GM12872 (cell line): ENCODE data around the gene CNDP1.

ENCODE experiments used
- TF ChIP-seq, protein P1 (sequence below): IDR thresholded peaks from 3 replicates; pipeline ENCODE4 v1.5.1; 2011; ENCODE audit warnings: low read depth, mild to moderate bottlenecking, low read length, moderate library complexity; ENCODE audit not compliant: insufficient read depth

The CNDP1 gene

DNA sequence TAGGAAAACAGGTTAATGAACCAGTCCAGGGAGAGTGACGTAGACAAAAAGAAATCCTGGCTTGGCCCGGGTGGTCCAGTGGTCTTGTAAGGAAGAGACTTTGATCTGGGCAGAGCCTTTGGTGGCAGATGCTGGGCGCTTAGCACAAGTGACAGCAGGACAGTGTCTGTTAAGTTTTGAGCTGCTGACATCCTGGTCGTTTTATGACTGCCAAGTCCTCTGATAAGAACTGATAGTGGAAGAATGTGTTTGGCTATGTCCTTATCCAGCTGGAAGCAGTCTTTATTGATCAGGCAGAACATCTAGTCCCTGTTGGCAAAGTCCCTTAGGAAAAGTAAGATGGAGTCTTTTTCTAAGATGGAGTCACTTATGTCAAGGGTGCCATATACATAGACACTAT is 36.0 kb downstream of the CNDP1 start:
- TF ChIP-seq, protein P1, sequence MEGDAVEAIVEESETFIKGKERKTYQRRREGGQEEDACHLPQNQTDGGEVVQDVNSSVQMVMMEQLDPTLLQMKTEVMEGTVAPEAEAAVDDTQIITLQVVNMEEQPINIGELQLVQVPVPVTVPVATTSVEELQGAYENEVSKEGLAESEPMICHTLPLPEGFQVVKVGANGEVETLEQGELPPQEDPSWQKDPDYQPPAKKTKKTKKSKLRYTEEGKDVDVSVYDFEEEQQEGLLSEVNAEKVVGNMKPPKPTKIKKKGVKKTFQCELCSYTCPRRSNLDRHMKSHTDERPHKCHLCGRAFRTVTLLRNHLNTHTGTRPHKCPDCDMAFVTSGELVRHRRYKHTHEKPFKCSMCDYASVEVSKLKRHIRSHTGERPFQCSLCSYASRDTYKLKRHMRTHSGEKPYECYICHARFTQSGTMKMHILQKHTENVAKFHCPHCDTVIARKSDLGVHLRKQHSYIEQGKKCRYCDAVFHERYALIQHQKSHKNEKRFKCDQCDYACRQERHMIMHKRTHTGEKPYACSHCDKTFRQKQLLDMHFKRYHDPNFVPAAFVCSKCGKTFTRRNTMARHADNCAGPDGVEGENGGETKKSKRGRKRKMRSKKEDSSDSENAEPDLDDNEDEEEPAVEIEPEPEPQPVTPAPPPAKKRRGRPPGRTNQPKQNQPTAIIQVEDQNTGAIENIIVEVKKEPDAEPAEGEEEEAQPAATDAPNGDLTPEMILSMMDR: no peak

DNA sequence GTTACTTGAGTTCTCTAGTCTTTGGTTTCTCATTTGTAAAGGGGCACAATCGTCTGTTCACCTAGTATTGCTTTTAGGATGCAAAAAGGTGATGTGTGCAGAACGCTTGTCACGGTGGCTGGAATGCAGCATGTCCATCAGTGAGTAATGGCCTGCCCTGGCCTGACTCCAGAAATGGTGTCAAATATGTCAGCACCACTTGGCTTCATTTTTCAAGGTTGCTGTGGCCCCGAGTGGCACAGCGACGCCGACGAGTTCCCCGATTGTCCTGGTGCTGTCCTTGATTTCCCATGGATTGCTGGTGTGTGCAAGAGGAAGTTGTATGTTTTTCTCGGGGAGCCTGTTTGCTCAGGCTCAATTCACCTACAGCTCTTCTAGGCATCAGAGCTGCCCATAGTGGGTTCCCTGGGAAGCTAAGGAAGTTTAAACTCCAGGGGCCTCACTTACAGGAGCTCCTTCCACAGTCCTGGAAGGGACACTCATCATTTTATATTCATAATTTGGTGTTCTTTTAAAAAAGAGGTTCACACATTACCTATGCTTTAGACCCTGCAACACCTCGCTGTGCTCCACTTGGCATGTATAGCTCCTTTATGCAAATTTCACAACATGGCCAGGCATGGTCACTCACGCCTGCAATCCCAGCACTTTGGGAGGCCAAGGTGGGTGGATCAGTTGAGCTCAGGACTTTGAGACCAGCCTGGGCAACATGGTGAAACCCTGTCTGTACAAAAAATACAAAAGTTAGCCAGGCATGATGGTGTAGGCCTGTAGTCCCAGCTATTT is 37.8 kb downstream of the CNDP1 start:
- TF ChIP-seq, protein P1: no peak

DNA sequence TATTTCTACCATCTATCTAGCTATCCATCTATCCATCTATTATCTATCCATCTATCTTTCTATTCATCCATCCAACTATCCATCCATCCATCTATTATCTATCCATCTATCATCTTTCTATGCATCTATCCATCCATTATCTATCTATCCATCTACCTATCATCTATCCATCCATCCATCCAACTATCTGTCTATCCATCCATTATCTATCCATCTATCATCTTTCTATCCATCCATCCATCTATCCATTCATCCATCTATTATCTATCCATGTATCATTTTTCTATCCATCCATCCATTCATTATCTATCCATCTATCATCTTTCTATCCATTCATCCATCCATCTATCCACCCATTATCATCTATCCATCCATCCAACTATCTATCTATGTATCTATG is 38.8 kb downstream of the CNDP1 start:
- TF ChIP-seq, protein P1: no peak

GRCh38 chr18:74574916-74575315 is 40.6 kb downstream of the CNDP1 start:
- TF ChIP-seq, protein P1: no peak

DNA sequence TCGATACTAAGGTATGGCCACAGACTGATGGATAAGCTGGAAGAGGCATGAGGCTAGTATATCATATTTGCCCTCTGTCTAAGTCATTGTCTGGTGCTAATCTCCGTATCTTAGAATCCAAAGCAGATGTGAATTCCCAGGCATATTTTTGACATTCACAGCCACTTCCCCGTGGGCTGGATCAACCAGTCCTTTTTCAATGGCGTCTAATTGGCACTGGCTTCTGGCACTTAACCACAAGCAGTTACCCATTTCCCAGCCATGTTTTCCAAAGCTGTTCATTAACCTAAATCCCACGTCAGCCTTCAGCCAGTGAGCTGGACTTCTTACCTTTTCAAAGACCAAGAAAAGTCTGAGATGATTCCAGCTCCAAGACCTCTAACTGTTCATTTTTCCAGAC is 42.7 kb downstream of the CNDP1 start:
- TF ChIP-seq, protein P1: no peak

GRCh38 chr18:74579496-74580065 is 45.3 kb downstream of the CNDP1 start:
- TF ChIP-seq, protein P1: no peak

GRCh38 chr18:74582642-74583041 is 48.3 kb downstream of the CNDP1 start:
- TF ChIP-seq, protein P1: no peak
